B cell (primary cell): ENCODE results near the gene UBR4. TPM values are rescaled to one million over a fixed set of nuclear protein-coding genes. Genes with fewer than 3 reads are reported as not detected.

ENCODE experiments used
- ATAC-seq: fragments of 200-7000 bp; cut with Tn5 transposase; one replicate; pipeline ENCODE4 v1.10.0; 2021; ENCODE audit warnings: low read depth, mild to moderate bottlenecking, moderate number of reproducible peaks, moderate library complexity
- CTCF ChIA-PET: fragments of 350-600 bp; sonication (Branson Sonifier 250); formaldehyde crosslinking; loops from one replicate; lab custom pipeline; 2021; ENCODE audit warnings: antibody characterized with exemption, inconsistent platforms; lab: Charles Lee
- POLR2A ChIA-PET: fragments of 350-600 bp; sonication (Branson Sonifier 250); formaldehyde crosslinking; loops from one replicate; lab custom pipeline; 2021; ENCODE audit warnings: antibody characterized with exemption; lab: Charles Lee
- DNase-seq: peaks from one replicate; pipeline ENCODE4 v3.0.0; 2013
- H2AFZ ChIP-seq: 2 replicates; pipeline ENCODE4 v1.6.1; 2012; ENCODE audit warnings: mild to moderate bottlenecking, low read depth, low read length; ENCODE audit not compliant: insufficient read depth, poor library complexity, severe bottlenecking
- H3K27ac ChIP-seq, 2 donors: 1 replicate in 1 of 2; 2 replicates in 1 of 2; pipeline ENCODE4 v1.5.1; 2012 to 2013; ENCODE audit warnings: low read length in 2 of 2, mild to moderate bottlenecking in 2 of 2, moderate library complexity in 1 of 2
- H3K27me3 ChIP-seq, 4 experiments: fragments of 200-600 bp in 1 of 4; sonication (generic) in 1 of 4; replicated peaks in 1 of 4; 1 replicate in 2 of 4; 2 replicates in 2 of 4; pipeline versions ENCODE4 v1.6.1 to v1.7.0; 2013 to 2016; ENCODE audit warnings: low read length in 3 of 4, mild to moderate bottlenecking in 2 of 4, mixed read lengths in 1 of 4, moderate library complexity in 1 of 4; ENCODE audit not compliant: insufficient read depth in 4 of 4, control insufficient read depth in 3 of 4; ENCODE audit errors: control extremely low read depth in 1 of 4
- H3K36me3 ChIP-seq, 2 experiments: replicated peaks in 1 of 2; 1 replicate in 1 of 2; 2 replicates in 1 of 2; pipeline versions ENCODE4 v1.6.1 to v1.7.1; 2013; ENCODE audit warnings: low read length in 1 of 2; ENCODE audit not compliant: insufficient read depth in 2 of 2, control insufficient read depth in 1 of 2; ENCODE audit errors: control extremely low read depth in 1 of 2, extremely low read depth in 1 of 2
- H3K4me1 ChIP-seq, 2 donors: fragments of 200-600 bp in 1 of 2; sonication (generic) in 1 of 2; 1 replicate in 1 of 2; 2 replicates in 1 of 2; pipeline versions ENCODE4 v1.5.1 to v1.6.1; 2013 to 2017; ENCODE audit warnings: low read length in 2 of 2; ENCODE audit not compliant: control insufficient read depth in 2 of 2, insufficient read depth in 2 of 2
- H3K4me2 ChIP-seq: replicated peaks from 2 replicates; pipeline ENCODE3; 2012; ENCODE audit warnings: mild to moderate bottlenecking, low read depth, low read length; ENCODE audit not compliant: poor library complexity, severe bottlenecking
- H3K4me3 ChIP-seq, 5 experiments: fragments of 200-600 bp in 1 of 5; sonication (generic) in 1 of 5; 1 replicate in 3 of 5; 2 replicates in 2 of 5; pipeline versions ENCODE4 v1.5.1 to v1.7.0; 2011 to 2016; ENCODE audit warnings: low read length in 4 of 5, mild to moderate bottlenecking in 4 of 5, low read depth in 2 of 5, control low read depth in 1 of 5, moderate library complexity in 1 of 5; ENCODE audit not compliant: insufficient read depth in 1 of 5; ENCODE audit errors: control extremely low read depth in 1 of 5, extremely low read depth in 1 of 5
- H3K79me2 ChIP-seq: fragments of 200-600 bp; sonication (generic); one replicate; pipeline ENCODE4 v1.6.0; 2016; ENCODE audit warnings: low read length; ENCODE audit not compliant: control insufficient read depth, insufficient read depth
- H3K9ac ChIP-seq: fragments of 200-600 bp; sonication (generic); 2 replicates; pipeline ENCODE4 v1.6.1; 2017; ENCODE audit warnings: mild to moderate bottlenecking, low read length, moderate library complexity
- H3K9me3 ChIP-seq, 3 donors: one replicate each; pipeline versions ENCODE4 v1.6.1 to v1.7.1; 2013; ENCODE audit warnings: low read length in 2 of 3; ENCODE audit not compliant: control insufficient read depth in 2 of 3, insufficient read depth in 1 of 3; ENCODE audit errors: control extremely low read depth in 1 of 3
- H4K20me1 ChIP-seq: 2 replicates; pipeline ENCODE4 v1.6.0; 2012; ENCODE audit warnings: mild to moderate bottlenecking, low read length; ENCODE audit not compliant: insufficient read depth, control insufficient read depth, poor library complexity, severe bottlenecking
- H3K27ac Mint-ChIP-seq: one replicate; pipeline ENCODE4 v1.8.0; 2021; ENCODE audit warnings: mixed read lengths
- H3K27me3 Mint-ChIP-seq: one replicate; pipeline ENCODE4 v1.8.0; 2021; ENCODE audit warnings: mixed read lengths
- H3K4me1 Mint-ChIP-seq: one replicate; pipeline ENCODE4 v1.8.0; 2021; ENCODE audit warnings: mixed read lengths
- H3K4me3 Mint-ChIP-seq: one replicate; pipeline ENCODE4 v1.8.0; 2021; ENCODE audit warnings: mixed read lengths
- H3K9me3 Mint-ChIP-seq: one replicate; pipeline ENCODE4 v1.8.0; 2022; ENCODE audit warnings: mixed read lengths; ENCODE audit not compliant: insufficient read depth
- EZH2 ChIP-seq: IDR thresholded peaks from 2 replicates; pipeline ENCODE4 v1.6.1; 2012; ENCODE audit warnings: borderline replicate concordance, low read depth, mild to moderate bottlenecking, moderate library complexity, low read length; ENCODE audit not compliant: insufficient read depth, poor library complexity, severe bottlenecking
- WGBS: methylation state at CpG from one replicate; pipeline ENCODE4 v1.1.5; 2013; ENCODE audit warnings: missing lambda C conversion rate; ENCODE audit not compliant: insufficient coverage; 5-methylcytosine and 5-hydroxymethylcytosine counted together
- intact Hi-C: fragments of 100-400 bp; cut with micrococcal nuclease; formaldehyde crosslinking; loops from one replicate; pipeline ENCODE4 v1.10.0; 2022
- polyA plus RNA-seq: library from polyadenylated mRNA; depleted of rRNA; stranded (reverse); fragments of >200 nt; gene quantifications from 2 replicates; pipeline ENCODE4 v1.2.3, GENCODE V29; 2012
- total RNA-seq, 2 donors: library from RNA; stranded (reverse); fragments of 120-200 nt in 1 of 2; gene quantifications; 1 replicate in 1 of 2; 2 replicates in 1 of 2; pipeline versions ENCODE4 v1.2.3 to v1.2.4, GENCODE V29; 2013 to 2022
- TF ChIP-seq, protein P1 (sequence below): fragments of 200-600 bp; IDR thresholded peaks from one replicate; pipeline ENCODE4 v1.8.0; 2022; ENCODE audit warnings: antibody characterized with exemption, mild to moderate bottlenecking

UBR4 gene
- total and polyA plus RNA-seq, 2 donors (not counting 1 experiment from before 2014, with no cell fraction given): 90.0 to 190 TPM

- Mint-ChIP-seq H3K27ac (no peak overlapping the region), H3K4me1 (peaks cover 52% of the 10 kb centered on the region), H3K4me3 (no peak overlapping the region), H3K9me3 (no peaks in the 10 kb centered on the region), H3K27me3 (no peaks in the 10 kb centered on the region)
- Histone ChIP-seq H3K4me1 (peaks cover 19 to 26% of the 10 kb centered on the region in 2 donors), H3K36me3 (peaks cover 3 to 29% of the 10 kb centered on the region in 2 experiments), H3K4me2 (no peak overlapping the region), H3K9me3 (no peaks in the 10 kb centered on the region), H3K27ac (no peak overlapping the region), H3K4me3 (no peak overlapping the region), H3K27me3 (no peaks in the 10 kb centered on the region), H3K9ac (no peak overlapping the region), H3K79me2 (peaks cover 99% of the 10 kb centered on the region), H2AFZ (no peak overlapping the region), H4K20me1 (peaks cover 90% of the 10 kb centered on the region)
- DNase-seq (no peak), ATAC-seq (no peak)
- POLR2A ChIA-PET: no interaction called here
- TF ChIP-seq, protein P1, sequence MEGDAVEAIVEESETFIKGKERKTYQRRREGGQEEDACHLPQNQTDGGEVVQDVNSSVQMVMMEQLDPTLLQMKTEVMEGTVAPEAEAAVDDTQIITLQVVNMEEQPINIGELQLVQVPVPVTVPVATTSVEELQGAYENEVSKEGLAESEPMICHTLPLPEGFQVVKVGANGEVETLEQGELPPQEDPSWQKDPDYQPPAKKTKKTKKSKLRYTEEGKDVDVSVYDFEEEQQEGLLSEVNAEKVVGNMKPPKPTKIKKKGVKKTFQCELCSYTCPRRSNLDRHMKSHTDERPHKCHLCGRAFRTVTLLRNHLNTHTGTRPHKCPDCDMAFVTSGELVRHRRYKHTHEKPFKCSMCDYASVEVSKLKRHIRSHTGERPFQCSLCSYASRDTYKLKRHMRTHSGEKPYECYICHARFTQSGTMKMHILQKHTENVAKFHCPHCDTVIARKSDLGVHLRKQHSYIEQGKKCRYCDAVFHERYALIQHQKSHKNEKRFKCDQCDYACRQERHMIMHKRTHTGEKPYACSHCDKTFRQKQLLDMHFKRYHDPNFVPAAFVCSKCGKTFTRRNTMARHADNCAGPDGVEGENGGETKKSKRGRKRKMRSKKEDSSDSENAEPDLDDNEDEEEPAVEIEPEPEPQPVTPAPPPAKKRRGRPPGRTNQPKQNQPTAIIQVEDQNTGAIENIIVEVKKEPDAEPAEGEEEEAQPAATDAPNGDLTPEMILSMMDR: no peak
- TF ChIP-seq EZH2: no peak
- CTCF ChIA-PET: no interaction called here
- intact Hi-C loops: no loop called here
- whole genome bisulfite sequencing: 93% methylated on average over 2 of the region's 6 CpGs
Observed at GRCh38 chr1:19204446-19205266, 5.4 kb downstream of the UBR4 start.

- CTCF ChIA-PET: no interaction called here
- H3K9me3 Mint-ChIP-seq: no peaks in the 10 kb centered on the region
- Histone ChIP-seq H3K27ac (no peak overlapping the region), H3K9me3 (no peaks in the 10 kb centered on the region), H3K36me3 (peaks cover 7 to 41% of the 10 kb centered on the region in 2 experiments), H3K9ac (no peak overlapping the region), H3K79me2 (peaks cover 93% of the 10 kb centered on the region), H3K4me2 (no peak overlapping the region), H3K4me3 (no peak overlapping the region), H4K20me1 (peaks cover 89% of the 10 kb centered on the region), H2AFZ (no peak overlapping the region), H3K27me3 (no peaks in the 10 kb centered on the region), H3K4me1 (peaks cover 9 to 17% of the 10 kb centered on the region in 2 donors)
- no peaks in the 10 kb centered on the region for H3K27me3 Mint-ChIP-seq
- ATAC-seq: no peak
- H3K4me3 Mint-ChIP-seq: no peak overlapping the region
- TF ChIP-seq EZH2: no peak
- TF ChIP-seq, protein P1: no peak
- no peak for DNase-seq
- H3K4me1 Mint-ChIP-seq: peaks cover 40% of the 10 kb centered on the region
- no CpG with 5 or more reads among the region's 2 CpGs for WGBS
- H3K27ac Mint-ChIP-seq: no peak overlapping the region
- intact Hi-C loops: no loop called here
- POLR2A ChIA-PET: no interaction called here
Observed at GRCh38 chr1:19203440-19203839, 6.6 kb downstream of the UBR4 start.
